ENCODE data around the gene DYNAP. TPM values are rescaled to one million over a fixed set of nuclear protein-coding genes. Genes with fewer than 3 reads are reported as not detected.

DYNAP gene
- polyA plus RNA-seq, 4 donors: not detected

DNA sequence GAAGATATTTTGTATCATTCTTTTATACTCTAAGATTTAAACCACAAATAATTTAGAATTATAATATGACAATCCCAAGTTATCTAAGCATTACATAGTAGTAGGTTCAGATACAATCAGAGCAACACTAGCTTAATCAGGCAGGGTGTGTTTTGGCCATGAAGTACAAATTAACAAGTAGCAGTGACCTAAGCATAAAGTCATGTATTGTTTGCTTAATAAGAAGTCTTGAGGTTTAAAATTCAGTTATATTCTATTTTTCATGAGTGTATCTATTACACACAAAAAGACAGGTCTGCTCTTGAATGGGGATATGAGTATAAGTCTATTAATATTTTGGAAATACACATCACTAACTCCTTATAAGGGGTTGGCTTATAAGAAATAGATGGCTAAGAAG is 39.9 kb downstream of the DYNAP start:
- no peak for DNase-seq (ENCODE audit: low read depth in 4 of 4, low spot score in 3 of 4)

DNA sequence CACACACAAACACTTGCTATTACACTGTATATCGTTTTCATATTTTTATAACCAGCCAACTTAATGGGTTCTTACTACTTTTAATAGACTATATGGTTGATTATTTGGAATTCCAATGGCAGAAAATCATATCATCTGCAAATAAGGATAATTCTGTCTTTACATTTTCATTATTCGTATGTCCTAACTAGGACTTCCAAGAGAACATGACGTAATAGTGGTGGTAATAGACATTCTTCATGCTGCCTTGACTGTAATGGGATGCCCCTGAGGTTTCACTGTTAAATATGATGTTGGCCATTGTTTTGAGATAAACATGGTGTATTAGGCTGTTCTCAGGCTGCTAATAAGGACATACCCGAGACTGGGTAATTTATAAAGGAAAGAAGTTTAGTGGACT is 45.2 kb downstream of the DYNAP start:
- no peak for DNase-seq (ENCODE audit: low read depth in 4 of 4, low spot score in 3 of 4)

DNA sequence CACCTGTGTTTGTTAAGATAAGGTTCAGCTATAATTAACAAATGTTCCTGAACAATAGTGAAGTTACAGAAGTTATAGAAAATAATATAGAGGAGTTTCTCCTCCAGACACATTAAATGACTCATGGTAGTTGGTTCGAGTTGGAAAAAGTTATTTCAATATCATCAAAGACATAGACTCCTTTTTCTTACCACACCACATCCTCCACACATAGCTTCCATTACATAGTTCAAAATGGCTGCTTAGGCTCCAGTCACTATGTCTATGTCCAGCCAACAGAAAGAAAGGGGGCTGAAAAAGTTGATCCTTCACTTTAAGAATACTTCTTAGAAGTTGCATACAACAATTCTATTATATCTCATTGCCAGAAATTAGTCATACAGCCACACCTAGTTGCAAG is 50.7 kb downstream of the DYNAP start:
- DNase-seq (ENCODE audit: low read depth in 4 of 4, low spot score in 3 of 4): no peak

DNA sequence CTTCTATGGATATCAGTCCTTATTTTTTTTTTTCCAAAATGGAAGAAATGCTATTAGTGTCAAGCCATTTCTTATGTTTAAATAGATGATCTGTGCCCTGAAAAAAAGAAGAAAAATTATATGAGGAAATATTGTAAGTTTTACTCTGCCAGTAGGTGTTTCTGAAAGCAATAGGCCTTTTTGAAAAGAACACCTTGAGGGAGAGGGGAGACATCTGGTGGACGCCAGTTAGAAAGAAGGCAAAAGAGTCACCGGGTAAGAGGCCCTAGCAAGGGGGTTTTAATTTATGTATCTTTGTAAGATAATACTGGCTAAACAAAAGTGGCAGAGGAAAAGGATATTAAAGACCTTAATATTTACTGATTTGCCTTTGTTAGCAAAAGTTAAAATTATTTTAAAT is 56.1 kb downstream of the DYNAP start:
- DNase-seq (ENCODE audit: low read depth in 4 of 4, low spot score in 3 of 4): peak in 3 of 4 donors; percentile 5 to 14 (median 6)

Other genes starting within 250 kb of the DYNAP start
- gene STARD6, start 233.4 kb upstream of the DYNAP start, polyA plus RNA-seq (ENCODE audit: insufficient read length in 4 of 4): under 1 TPM; 0.11 to 0.36 (median 0.27) TPM
- gene C18orf54, start 233.3 kb upstream of the DYNAP start, polyA plus RNA-seq (ENCODE audit: insufficient read length in 4 of 4): 10 to 100 TPM in 3 of 4 donors, 1 to 10 TPM in 1; 9.1 to 13.7 (median 11.8) TPM
- gene RAB27B, start 237.2 kb downstream of the DYNAP start, polyA plus RNA-seq (ENCODE audit: insufficient read length in 4 of 4): 1 to 10 TPM in 3 of 4 donors, under 1 TPM in 1; 0.56 to 6.2 (median 5.6) TPM

Measured in left renal pelvis (tissue), 4 donors.